H9 (cell line): ENCODE data around the gene C15orf61. TPM values are rescaled to one million over a fixed set of nuclear protein-coding genes. Genes with fewer than 3 reads are reported as not detected.

Experiments
- DNase-seq: peaks from one replicate; pipeline ENCODE4 v3.0.0-alpha.2; 2017
- H2AFZ ChIP-seq: one replicate; pipeline ENCODE4 v1.6.1; 2013; ENCODE audit warnings: mild to moderate bottlenecking, low read length, control low read depth, moderate library complexity
- H2AK5ac ChIP-seq: 2 replicates; pipeline ENCODE4 v1.6.1; 2013; ENCODE audit warnings: low read length, control low read depth, mixed read lengths; ENCODE audit not compliant: insufficient read length
- H2BK120ac ChIP-seq: one replicate; pipeline ENCODE4 v1.6.1; 2013; ENCODE audit warnings: low read depth, mild to moderate bottlenecking, low read length, control low read depth, inconsistent platforms; ENCODE audit not compliant: poor library complexity, severe bottlenecking
- H2BK12ac ChIP-seq: 2 replicates; pipeline ENCODE4 v1.6.1; 2013; ENCODE audit warnings: low read length, control low read depth, mixed read lengths, low read depth; ENCODE audit not compliant: insufficient read length
- H2BK15ac ChIP-seq: 2 replicates; pipeline ENCODE4 v1.6.1; 2013; ENCODE audit warnings: low read depth, low read length, control low read depth
- H2BK20ac ChIP-seq: one replicate; pipeline ENCODE4 v1.6.1; 2013; ENCODE audit warnings: low read depth, mild to moderate bottlenecking, low read length, control low read depth, inconsistent platforms; ENCODE audit not compliant: poor library complexity, severe bottlenecking
- H2BK5ac ChIP-seq: 2 replicates; pipeline ENCODE4 v1.6.1; 2013; ENCODE audit warnings: low read length, control low read depth, mixed read lengths; ENCODE audit not compliant: insufficient read length
- H3K14ac ChIP-seq: 2 replicates; pipeline ENCODE4 v1.6.1; 2013; ENCODE audit warnings: low read length, control low read depth; ENCODE audit not compliant: insufficient read depth
- H3K18ac ChIP-seq: 2 replicates; pipeline ENCODE4 v1.6.1; 2013; ENCODE audit warnings: low read depth, mild to moderate bottlenecking, mixed read lengths, low read length, control low read depth; ENCODE audit not compliant: insufficient read length
- H3K23ac ChIP-seq: 2 replicates; pipeline ENCODE4 v1.6.1; 2013; ENCODE audit warnings: low read length, control low read depth, mixed read lengths, low read depth; ENCODE audit not compliant: insufficient read length
- H3K23me2 ChIP-seq: 2 replicates; pipeline ENCODE4 v1.6.1; 2013; ENCODE audit warnings: low read depth, mild to moderate bottlenecking, mixed read lengths, low read length, control low read depth; ENCODE audit not compliant: insufficient read length, poor library complexity, severe bottlenecking
- H3K27ac ChIP-seq: 2 replicates; pipeline ENCODE4 v1.5.1; 2013; ENCODE audit warnings: low read length, control low read depth, mixed read lengths, low read depth; ENCODE audit not compliant: insufficient read length
- H3K27me3 ChIP-seq: 2 replicates; pipeline ENCODE4 v1.6.1; 2013; ENCODE audit warnings: low read length, control low read depth, inconsistent platforms; ENCODE audit not compliant: insufficient read depth
- H3K4ac ChIP-seq: 2 replicates; pipeline ENCODE4 v1.6.1; 2013; ENCODE audit warnings: low read depth, mild to moderate bottlenecking, control low read depth, inconsistent platforms, low read length, moderate library complexity
- H3K4me1 ChIP-seq: 2 replicates; pipeline ENCODE4 v1.6.1; 2013; ENCODE audit warnings: low read length, control low read depth, inconsistent platforms; ENCODE audit not compliant: insufficient read depth
- H3K4me2 ChIP-seq: 2 replicates; pipeline ENCODE4 v1.6.1; 2013; ENCODE audit warnings: low read length, control low read depth, mixed read lengths; ENCODE audit not compliant: insufficient read length, insufficient read depth
- H3K56ac ChIP-seq: 2 replicates; pipeline ENCODE4 v1.6.1; 2013; ENCODE audit warnings: low read depth, mild to moderate bottlenecking, mixed read lengths, low read length, control low read depth; ENCODE audit not compliant: insufficient read length
- H3K79me1 ChIP-seq: 2 replicates; pipeline ENCODE4 v1.6.1; 2013; ENCODE audit warnings: low read depth, mild to moderate bottlenecking, moderate library complexity, low read length, control low read depth, inconsistent platforms; ENCODE audit not compliant: insufficient read depth, poor library complexity, severe bottlenecking
- H3K79me2 ChIP-seq: 2 replicates; pipeline ENCODE4 v1.6.1; 2013; ENCODE audit warnings: low read length, control low read depth, inconsistent platforms; ENCODE audit not compliant: insufficient read depth
- H3K9ac ChIP-seq: 2 replicates; pipeline ENCODE4 v1.6.1; 2013; ENCODE audit warnings: low read length, control low read depth, mixed read lengths; ENCODE audit not compliant: insufficient read length; ENCODE audit errors: extremely low read depth
- H3K9me3 ChIP-seq: one replicate; pipeline ENCODE4 v1.6.1; 2013; ENCODE audit warnings: low read depth, low read length, inconsistent platforms; ENCODE audit not compliant: control insufficient read depth
- H3T11ph ChIP-seq: one replicate; pipeline ENCODE4 v1.6.1; 2013; ENCODE audit warnings: mild to moderate bottlenecking, low read length, control low read depth, inconsistent platforms
- H4K20me1 ChIP-seq: one replicate; pipeline ENCODE4 v1.6.1; 2013; ENCODE audit not compliant: control insufficient read depth, insufficient read length, insufficient read depth
- H4K5ac ChIP-seq: 2 replicates; pipeline ENCODE4 v1.6.1; 2013; ENCODE audit warnings: low read depth, mild to moderate bottlenecking, mixed read lengths, low read length, control low read depth; ENCODE audit not compliant: insufficient read length
- H4K8ac ChIP-seq: replicated peaks from 2 replicates; pipeline ENCODE4 v1.6.1; 2013; ENCODE audit warnings: low read length, control low read depth, mixed read lengths, low read depth; ENCODE audit not compliant: insufficient read length
- H4K91ac ChIP-seq: 2 replicates; pipeline ENCODE4 v1.6.1; 2013; ENCODE audit warnings: low read depth, mild to moderate bottlenecking, moderate library complexity, mixed read lengths, low read length, control low read depth; ENCODE audit not compliant: insufficient read length
- H3K27ac Mint-ChIP-seq, 3 experiments: 2 replicates in 2 of 3; 3 replicates in 1 of 3; pipeline ENCODE4 v1.8.0; 2020 to 2021; ENCODE audit warnings: mixed read lengths in 3 of 3, mild to moderate bottlenecking in 1 of 3, moderate library complexity in 1 of 3
- H3K27me3 Mint-ChIP-seq: 2 replicates; pipeline ENCODE4 v1.8.0; 2021; ENCODE audit warnings: low read depth, mild to moderate bottlenecking, moderate library complexity, mixed read lengths
- H3K36me3 Mint-ChIP-seq, 3 experiments: 2 replicates in 2 of 3; 3 replicates in 1 of 3; pipeline ENCODE4 v1.8.0; 2020 to 2021; ENCODE audit warnings: low read depth in 3 of 3, mixed read lengths in 3 of 3; ENCODE audit not compliant: insufficient read depth in 1 of 3
- H3K4me1 Mint-ChIP-seq, 2 experiments: 2 replicates each; pipeline ENCODE4 v1.8.0; 2020; ENCODE audit warnings: mixed read lengths in 2 of 2
- H3K4me3 Mint-ChIP-seq, 2 experiments: 2 replicates in 1 of 2; 3 replicates in 1 of 2; pipeline ENCODE4 v1.8.0; 2020 to 2021; ENCODE audit warnings: mild to moderate bottlenecking in 2 of 2, mixed read lengths in 2 of 2, moderate library complexity in 1 of 2
- H3K9me3 Mint-ChIP-seq, 2 experiments: 2 replicates in 1 of 2; 3 replicates in 1 of 2; pipeline ENCODE4 v1.8.0; 2020; ENCODE audit warnings: mild to moderate bottlenecking in 2 of 2, mixed read lengths in 2 of 2, moderate library complexity in 1 of 2
- CTCF ChIP-seq: fragments of 200-600 bp; sonication (generic); conservative IDR thresholded peaks from 3 replicates; pipeline ENCODE4 v1.8.0; 2021; ENCODE audit warnings: antibody characterized with exemption, mild to moderate bottlenecking
- WGBS: extraction: QIAGEN DNeasy Blood & Tissue Kit; methylation state at CpG from one replicate; pipeline ENCODE4 v1.1.7; 2013; ENCODE audit warnings: missing lambda C conversion rate, low lambda C conversion rate, mixed read lengths; ENCODE audit not compliant: insufficient read length; ENCODE audit errors: extremely low coverage; 5-methylcytosine and 5-hydroxymethylcytosine counted together
- total RNA-seq: library from RNA; stranded (reverse); gene quantifications from 2 replicates; pipeline ENCODE4 v1.2.1, GENCODE V29; 2021

Gene C15orf61
- total RNA-seq, 1 experiment from 2014 or later, result 2.6 TPM

- Histone ChIP-seq H2BK12ac (no peak overlapping the region), H2BK120ac (no peak overlapping the region), H3K23me2 (no peaks in the 10 kb centered on the region), H3K4ac (no peak overlapping the region), H3K14ac (no peak overlapping the region), H3K4me1 (no peaks in the 10 kb centered on the region), H3K9me3 (no peaks in the 10 kb centered on the region), H3K27ac (no peak overlapping the region), H3K79me2 (no peaks in the 10 kb centered on the region), H4K5ac (no peak overlapping the region), H2BK5ac (no peak overlapping the region), H4K91ac (no peak overlapping the region), H4K8ac (no peak overlapping the region), H2AK5ac (no peak overlapping the region), H3K79me1 (no peaks in the 10 kb centered on the region), H2AFZ (no peak overlapping the region), H3K27me3 (no peaks in the 10 kb centered on the region), H2BK15ac (no peak overlapping the region), H3K56ac (no peak overlapping the region), H3K18ac (no peak overlapping the region), H3T11ph (no peak overlapping the region), H3K23ac (no peak overlapping the region), H3K4me2 (no peak overlapping the region), H2BK20ac (no peak overlapping the region), H4K20me1 (no peaks in the 10 kb centered on the region), H3K9ac (no peak overlapping the region)
- WGBS, result no CpG with 5 or more reads among the region's 3 CpGs
- no peak for DNase-seq
- Mint-ChIP-seq H3K9me3 (no peaks in the 10 kb centered on the region), H3K4me3 (no peak overlapping the region), H3K4me1 (peaks cover 3 to 4% of the 10 kb centered on the region in 2 experiments; a peak in 3 of 4 replicates), H3K27ac (no peak overlapping the region), H3K27me3 (no peaks in the 10 kb centered on the region), H3K36me3 (no peaks in the 10 kb centered on the region)
- TF ChIP-seq CTCF, result no peak
Measured at GRCh38 chr15:67528513-67528912, 7.6 kb downstream of the C15orf61 start.
